ENCODE measurements around the gene NASP.

DNA sequence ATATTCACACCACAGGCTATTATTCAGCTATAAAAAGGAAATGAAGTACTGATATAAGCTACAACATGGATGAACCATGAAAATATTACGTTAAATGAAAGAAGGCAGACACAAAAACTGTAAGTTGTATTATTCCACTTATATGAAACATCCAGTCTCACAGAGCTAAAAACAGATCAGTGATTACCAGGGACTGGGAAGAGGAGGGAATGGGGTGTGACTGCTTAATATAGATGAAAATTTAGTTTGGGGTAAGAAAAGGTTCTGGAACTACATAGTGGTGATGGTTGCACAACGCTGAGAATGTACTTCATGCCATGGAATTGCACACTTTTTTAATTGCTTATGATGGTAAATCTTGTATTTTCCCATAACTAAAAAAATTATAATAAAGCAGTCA is 83.0 kb downstream of the NASP start:
- TF ChIP-seq POLR2A (IDR thresholded peaks at IDR 0.05) (no peak), CTCF (IDR thresholded peaks at IDR 0.05 in 4 of 5, conservative IDR thresholded peaks at IDR 0.05 in 1 of 5) (no peak)
